GM19455 (cell line): ENCODE data around the gene GMEB2.
"Not testable (repeated sequence)": the region's sequence is repeated elsewhere in the genome, so short reads cannot be mapped to it uniquely, and the experiment has no call there.

Experiments used
- ATAC-seq: cut with Tn5 transposase; IDR thresholded peaks from one replicate; pipeline ENCODE4 v1.9.1; 2021; ENCODE audit not compliant: unreplicated experiment

The GMEB2 gene

DNA sequence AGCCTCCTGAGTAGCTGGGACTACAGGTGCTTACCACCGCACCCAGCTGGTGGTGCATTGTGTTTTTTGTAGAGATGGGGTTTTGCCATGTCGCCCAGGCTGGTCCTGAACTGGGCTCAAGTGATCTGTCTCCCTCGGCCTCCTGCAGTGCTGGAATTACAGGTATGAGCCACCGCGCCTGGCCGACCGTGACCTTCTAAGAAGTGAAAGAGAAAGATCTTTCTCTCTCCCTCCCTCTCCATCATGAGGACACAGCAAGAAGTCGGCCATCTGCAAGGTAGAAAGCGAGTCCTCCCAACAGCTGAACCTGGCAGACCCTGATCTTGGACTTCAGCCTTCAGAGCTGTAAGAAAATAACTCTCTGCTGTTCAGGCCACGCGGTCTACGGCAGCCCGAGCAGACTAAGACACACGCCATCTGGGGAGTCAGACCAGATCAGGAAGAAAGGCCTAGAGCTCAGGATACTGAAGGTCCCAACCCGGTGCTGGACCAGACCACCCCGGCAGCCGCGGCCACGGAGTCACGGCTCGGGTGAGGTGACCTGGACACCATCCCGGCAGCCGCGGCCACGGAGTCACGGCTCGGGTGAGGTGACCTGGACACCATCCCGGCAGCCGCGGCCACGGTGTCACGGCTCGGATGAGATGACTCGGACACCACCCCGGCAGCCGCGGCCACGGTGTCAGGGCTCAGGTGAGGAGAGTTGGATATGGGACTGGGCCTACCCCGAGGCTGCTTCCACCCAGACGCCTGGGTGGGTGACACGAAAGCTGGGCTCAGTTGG, 9.6 kb downstream of the GMEB2 start:
- ATAC-seq, result no peak

- ATAC-seq, result not testable (repeated sequence)
Observed at GRCh38 chr20:63613863-63614594, 12.9 kb downstream of the GMEB2 start.

DNA sequence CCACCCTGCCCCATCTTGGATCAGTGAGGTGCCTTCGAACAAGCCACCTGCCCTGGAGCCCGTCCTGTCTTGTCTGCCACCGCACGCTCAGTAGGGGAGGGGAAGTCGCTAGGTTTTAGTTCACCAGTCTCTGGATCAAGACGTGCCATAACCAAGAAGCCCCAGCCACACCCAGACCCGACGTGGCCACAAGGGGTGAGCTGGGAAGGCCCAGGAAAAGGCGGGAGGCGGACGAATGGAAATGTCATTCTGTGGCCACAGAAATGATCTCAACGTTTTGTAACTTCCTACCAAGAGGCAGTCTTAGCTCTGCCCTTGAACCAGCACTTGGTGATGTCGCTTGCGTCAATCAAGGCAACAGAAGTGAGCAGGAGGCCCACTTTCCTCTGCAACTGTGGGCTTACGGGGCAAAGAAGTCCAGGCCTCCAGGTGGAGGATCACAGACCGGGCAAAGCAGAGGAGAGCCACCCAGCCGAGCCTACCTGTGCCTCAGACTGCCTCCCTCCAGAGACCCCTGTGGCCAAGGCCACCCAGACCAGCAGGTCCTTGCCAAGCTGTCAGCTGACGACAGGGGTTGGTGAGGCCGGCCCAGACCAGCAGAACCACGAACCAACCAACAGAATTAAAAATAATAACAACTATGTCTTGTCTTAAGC, 14.5 kb downstream of the GMEB2 start:
- no peak for ATAC-seq

- no peak for ATAC-seq
Observed at GRCh38 chr20:63611646-63612045, 15.3 kb downstream of the GMEB2 start.

DNA sequence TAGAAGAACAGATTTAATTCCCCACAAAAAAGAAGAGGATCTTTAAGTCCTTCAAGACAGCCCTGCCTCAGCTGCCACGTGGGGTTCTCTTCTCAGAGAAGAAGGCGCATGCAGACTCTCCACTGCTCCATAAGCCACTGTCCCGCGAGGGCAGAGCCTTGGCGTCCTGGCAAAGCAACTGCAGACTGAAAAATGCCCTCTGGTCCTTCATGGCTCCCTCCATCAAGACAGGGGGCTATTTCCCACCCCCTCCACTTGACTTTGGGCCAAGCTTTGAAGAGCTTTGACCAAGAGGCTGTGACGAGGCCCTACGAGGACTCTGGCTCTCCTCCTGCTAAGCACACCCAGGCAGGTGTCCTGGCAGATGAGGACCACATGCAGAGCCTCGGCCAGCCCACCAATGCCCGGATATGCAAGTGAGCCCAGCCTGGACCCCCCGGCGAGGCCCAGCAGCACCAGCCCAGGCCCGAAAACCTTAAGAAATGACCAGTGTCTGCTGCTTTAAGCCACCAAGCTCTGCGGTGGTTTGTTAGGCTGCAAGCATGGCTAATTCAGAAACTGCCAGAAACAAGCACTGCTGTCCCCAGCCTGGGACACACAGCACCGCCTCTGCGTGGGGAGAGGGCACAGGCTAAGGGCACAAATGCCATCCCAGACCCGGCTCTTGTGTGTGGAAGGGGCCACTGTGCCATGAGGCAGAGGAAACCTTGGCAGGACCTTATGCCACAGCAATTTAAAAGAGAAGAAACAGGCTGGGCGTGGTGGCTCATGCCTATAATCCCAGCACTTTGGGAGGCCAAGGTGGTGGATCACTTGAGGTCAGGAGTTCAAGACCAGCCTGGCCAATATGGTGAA, 16.1 kb downstream of the GMEB2 start:
- ATAC-seq, result no peak

DNA sequence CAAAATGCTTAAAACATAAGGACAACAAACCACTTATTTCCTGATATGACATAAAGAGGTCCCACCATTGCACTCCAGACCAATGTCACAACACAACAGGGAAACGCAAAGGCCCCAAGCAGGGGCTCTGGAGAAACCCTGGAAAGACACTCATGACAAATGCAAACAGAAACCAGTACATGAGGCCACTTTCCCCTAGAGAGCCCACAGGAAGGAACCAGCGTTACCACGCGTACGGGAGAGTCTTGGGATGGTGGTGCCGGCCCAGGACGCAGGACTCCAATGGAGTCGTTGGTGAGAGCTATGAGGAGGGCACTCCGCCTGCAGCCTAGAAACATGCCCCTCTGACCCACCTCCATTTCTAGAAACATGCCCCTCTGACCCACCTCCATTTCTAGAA, 20.2 kb downstream of the GMEB2 start:
- ATAC-seq, result no peak

- ATAC-seq, result no peak
Observed at GRCh38 chr20:63602321-63602720, 24.6 kb downstream of the GMEB2 start.

GRCh38 chr20:63601679-63602078, 25.2 kb downstream of the GMEB2 start:
- not testable (repeated sequence) for ATAC-seq

- ATAC-seq, result no peak
Observed at GRCh38 chr20:63599396-63600050, 27.4 kb downstream of the GMEB2 start.

- no peak for ATAC-seq
Observed at GRCh38 chr20:63598479-63599395, 28.2 kb downstream of the GMEB2 start.

GRCh38 chr20:63597651-63598478, 29.0 kb downstream of the GMEB2 start:
- ATAC-seq, result no peak

DNA sequence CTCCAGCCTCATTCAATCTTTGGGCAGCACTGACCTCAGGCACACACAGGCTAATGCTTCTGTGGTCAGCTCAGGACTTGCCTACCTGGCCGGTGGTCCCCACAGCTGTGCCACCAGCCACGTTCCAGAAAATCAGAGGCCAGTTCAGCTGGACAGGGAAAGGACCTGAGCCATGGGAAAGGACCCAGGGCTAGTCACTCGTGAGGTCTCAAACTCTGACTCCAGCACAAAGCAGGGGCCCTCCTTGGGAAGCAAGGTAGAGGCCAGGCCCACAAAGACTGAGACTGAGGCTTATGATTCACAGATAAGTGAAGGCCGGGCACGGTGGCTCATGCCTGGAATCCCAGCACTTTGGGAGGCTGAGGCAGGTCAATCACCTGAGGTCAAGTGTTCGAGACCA, 30.5 kb downstream of the GMEB2 start:
- ATAC-seq, result no peak

GRCh38 chr20:63595416-63596127, 31.3 kb downstream of the GMEB2 start:
- ATAC-seq, result no peak

GRCh38 chr20:63594043-63594561, 32.8 kb downstream of the GMEB2 start:
- ATAC-seq, result no peak

DNA sequence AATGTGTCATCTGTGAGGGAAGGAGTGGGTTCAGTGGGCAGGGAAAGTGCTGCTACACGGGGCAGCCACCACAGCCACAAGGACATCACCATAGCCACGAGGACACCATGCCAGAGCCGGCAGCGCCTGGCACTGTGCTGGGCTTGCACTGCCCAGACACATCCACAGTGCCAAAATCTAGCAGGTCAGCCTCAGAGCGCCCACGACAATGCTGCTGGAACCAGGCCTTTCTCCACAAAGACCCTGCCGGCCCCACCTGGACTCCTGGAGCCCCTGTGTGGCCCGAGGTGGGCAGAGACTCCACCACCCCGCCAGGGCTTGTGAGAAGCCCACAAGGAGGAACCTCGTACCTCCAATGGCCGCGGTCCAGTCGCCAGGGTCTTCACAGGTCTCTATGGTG, 34.2 kb downstream of the GMEB2 start:
- ATAC-seq, result no peak

DNA sequence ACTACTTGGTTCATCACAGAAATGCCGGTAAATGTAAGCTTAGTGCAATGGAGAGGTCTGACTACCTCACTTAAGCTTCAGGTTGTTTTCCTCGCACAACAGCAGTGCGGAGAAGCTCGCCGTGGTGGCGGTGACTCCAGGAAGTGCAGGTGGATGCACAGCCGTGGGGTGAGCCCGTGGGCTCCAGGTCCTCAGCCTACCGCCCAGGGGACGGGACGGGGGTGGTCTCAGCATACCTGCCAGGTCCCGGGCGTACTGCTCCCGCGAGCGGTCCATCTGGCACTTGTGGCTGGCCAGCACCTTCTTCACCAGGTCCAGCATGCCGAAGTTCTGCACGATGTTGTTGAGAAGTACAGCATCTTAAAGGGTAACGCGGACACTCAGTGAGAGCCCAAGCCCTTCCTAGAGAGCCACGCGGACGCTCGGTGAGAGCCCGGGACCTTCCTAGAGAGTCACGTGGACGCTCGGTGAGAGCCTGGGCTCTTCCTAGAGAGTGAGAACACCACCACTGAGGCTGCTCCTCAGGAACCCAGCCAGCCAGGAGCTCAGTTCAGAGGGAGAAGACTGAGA, 35.0 kb downstream of the GMEB2 start:
- no peak for ATAC-seq

- no peak for ATAC-seq
Observed at GRCh38 chr20:63591147-63591533, 35.8 kb downstream of the GMEB2 start.
